WTC11 (cell line): ENCODE results near the gene ZSCAN29. TPM values are rescaled to one million over a fixed set of nuclear protein-coding genes. Genes with fewer than 3 reads are reported as not detected.

Experiments used
- ATAC-seq: fragments of 200-7000 bp; cut with Tn5 transposase; 2 replicates; pipeline ENCODE4 v1.10.0; 2021; ENCODE audit warnings: mild to moderate bottlenecking, moderate library complexity
- CTCF ChIA-PET: fragments of 300-600 bp; sonication (Branson Sonifier 250); formaldehyde crosslinking; loops from one replicate; lab custom pipeline; 2021; ENCODE audit warnings: antibody characterized with exemption; lab: Charles Lee
- POLR2A ChIA-PET: fragments of 350-600 bp; sonication (Branson Sonifier 250); formaldehyde crosslinking; loops from one replicate; lab custom pipeline; 2021; ENCODE audit warnings: antibody characterized with exemption; lab: Charles Lee
- DNase-seq: peaks from one replicate; pipeline ENCODE4 v3.0.0; 2021; ENCODE audit warnings: low spot score
- H3K27ac Mint-ChIP-seq: 2 replicates; pipeline ENCODE4 v1.8.0; 2021; ENCODE audit warnings: mixed read lengths
- H3K27me3 Mint-ChIP-seq: 2 replicates; pipeline ENCODE4 v1.8.0; 2021; ENCODE audit warnings: low read depth, mild to moderate bottlenecking, moderate library complexity, mixed read lengths
- H3K36me3 Mint-ChIP-seq: 2 replicates; pipeline ENCODE4 v1.8.0; 2021; ENCODE audit warnings: mixed read lengths
- H3K4me1 Mint-ChIP-seq: 2 replicates; pipeline ENCODE4 v1.8.0; 2022; ENCODE audit warnings: mixed read lengths
- H3K4me3 Mint-ChIP-seq: 2 replicates; pipeline ENCODE4 v1.8.0; 2021; ENCODE audit warnings: mild to moderate bottlenecking, moderate library complexity, mixed read lengths
- H3K9me3 Mint-ChIP-seq: 2 replicates; pipeline ENCODE4 v1.8.0; 2021; ENCODE audit warnings: mixed read lengths
- AR ChIP-seq: fragments of 250-450 bp; sonication (Bioruptor Pico); IDR thresholded peaks from 2 replicates; pipeline ENCODE4 v1.9.0; 2021; ENCODE audit warnings: mild to moderate bottlenecking
- ATF1 ChIP-seq: sonication (generic); formaldehyde crosslinking; IDR thresholded peaks from 2 replicates; pipeline ENCODE4 v1.8.1; 2023; ENCODE audit warnings: mild to moderate bottlenecking, moderate library complexity, missing genetic modification reagents
- CBFB ChIP-seq: sonication (generic); formaldehyde crosslinking; IDR thresholded peaks from 2 replicates; pipeline ENCODE4 v1.8.1; 2022; ENCODE audit warnings: mild to moderate bottlenecking, low read depth, missing genetic modification reagents
- ETV6 ChIP-seq: sonication (generic); formaldehyde crosslinking; IDR thresholded peaks from 2 replicates; pipeline ENCODE4 v1.8.1; 2022; ENCODE audit warnings: mild to moderate bottlenecking, missing genetic modification reagents
- FOXJ3 ChIP-seq: sonication (generic); formaldehyde crosslinking; IDR thresholded peaks from 2 replicates; pipeline ENCODE4 v1.9.0; 2021; ENCODE audit warnings: missing genetic modification reagents, mild to moderate bottlenecking, borderline replicate concordance
- FOXP1 ChIP-seq: sonication (generic); formaldehyde crosslinking; IDR thresholded peaks from 2 replicates; pipeline ENCODE4 v1.8.0; 2022; ENCODE audit warnings: missing genetic modification reagents, mild to moderate bottlenecking, moderate library complexity, borderline replicate concordance
- GRHL2 ChIP-seq: fragments of 250-450 bp; sonication (Bioruptor Pico); IDR thresholded peaks from 2 replicates; pipeline ENCODE4 v1.8.0; 2022; ENCODE audit warnings: mild to moderate bottlenecking, moderate library complexity; ENCODE audit not compliant: insufficient replicate concordance, severe bottlenecking
- KAT7 ChIP-seq: sonication (generic); formaldehyde crosslinking; IDR thresholded peaks from 2 replicates; pipeline ENCODE4 v1.8.1; 2023; ENCODE audit warnings: missing genetic modification reagents, mild to moderate bottlenecking, borderline replicate concordance
- NFE2L1 ChIP-seq: sonication (generic); formaldehyde crosslinking; IDR thresholded peaks from 2 replicates; pipeline ENCODE4 v1.8.1; 2023; ENCODE audit warnings: missing genetic modification reagents
- RELA ChIP-seq: sonication (generic); formaldehyde crosslinking; IDR thresholded peaks from 2 replicates; pipeline ENCODE4 v1.8.1; 2022; ENCODE audit warnings: missing genetic modification reagents, mild to moderate bottlenecking, borderline replicate concordance
- RORB ChIP-seq: fragments of 250-450 bp; sonication (Bioruptor Pico); IDR thresholded peaks from 2 replicates; pipeline ENCODE4 v1.9.0; 2021; ENCODE audit warnings: mild to moderate bottlenecking
- SMAD3 ChIP-seq: sonication (generic); formaldehyde crosslinking; IDR thresholded peaks from 2 replicates; pipeline ENCODE4 v1.8.0; 2022; ENCODE audit warnings: missing genetic modification reagents, mild to moderate bottlenecking, borderline replicate concordance
- SMAD4 ChIP-seq: sonication (generic); formaldehyde crosslinking; IDR thresholded peaks from 2 replicates; pipeline ENCODE4 v1.8.0; 2022; ENCODE audit warnings: mild to moderate bottlenecking, missing genetic modification reagents
- STAT6 ChIP-seq: sonication (generic); formaldehyde crosslinking; conservative IDR thresholded peaks from 2 replicates; pipeline ENCODE4 v1.8.1; 2023; ENCODE audit warnings: mild to moderate bottlenecking, low read depth, missing genetic modification reagents, moderate library complexity
- ZNF423 ChIP-seq: fragments of 250-450 bp; sonication (Bioruptor Pico); IDR thresholded peaks from 2 replicates; pipeline ENCODE4 v2.1.2; 2022; ENCODE audit warnings: mild to moderate bottlenecking, moderate library complexity
- ZNF532 ChIP-seq: fragments of 250-450 bp; sonication (Bioruptor Pico); IDR thresholded peaks from 2 replicates; pipeline ENCODE4 v1.9.0; 2021; ENCODE audit warnings: mild to moderate bottlenecking, borderline replicate concordance
- ZNF671 ChIP-seq: fragments of 250-450 bp; sonication (Bioruptor Pico); IDR thresholded peaks from 2 replicates; pipeline ENCODE4 v1.8.0; 2021; ENCODE audit warnings: mild to moderate bottlenecking
- total RNA-seq: library from RNA; stranded (reverse); gene quantifications from 3 replicates; pipeline ENCODE4 v1.2.3, GENCODE V29; 2021
- TF ChIP-seq, protein P1 (sequence below): sonication (generic); formaldehyde crosslinking; IDR thresholded peaks from 2 replicates; pipeline ENCODE4 v1.8.0; 2022; ENCODE audit warnings: mild to moderate bottlenecking, missing genetic modification reagents
- TF ChIP-seq, protein P2 (sequence below): sonication (generic); formaldehyde crosslinking; IDR thresholded peaks from 2 replicates; pipeline ENCODE4 v1.8.0; 2022; ENCODE audit warnings: mild to moderate bottlenecking, missing genetic modification reagents

The ZSCAN29 gene
- total RNA-seq, 1 experiment from 2014 or later = 39.7 TPM

DNA sequence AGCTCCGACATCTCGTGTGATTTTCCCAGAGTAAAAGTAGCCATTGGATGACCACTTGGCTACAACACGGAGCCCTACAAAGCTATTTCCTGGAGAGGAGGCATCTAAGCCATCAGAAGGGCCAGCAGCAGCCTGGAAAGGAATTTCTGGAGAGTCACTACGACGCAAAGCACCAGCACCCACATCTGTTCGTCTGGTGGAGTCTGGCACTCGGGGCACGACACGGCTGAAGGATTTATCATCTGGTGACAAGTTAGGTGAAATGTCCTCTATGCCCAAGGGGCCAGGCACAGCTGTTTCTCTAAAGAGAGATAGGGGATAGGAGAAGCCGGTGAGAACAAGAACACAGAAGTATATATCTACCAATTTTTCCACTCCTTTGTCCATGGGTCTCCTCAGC is 49.6 kb upstream of the ZSCAN29 start:
- Mint-ChIP-seq H3K27me3 (no peaks in the 10 kb centered on the region; the same call in 1 of the 2 replicates), H3K36me3 (peaks cover 65% of the 10 kb centered on the region), H3K27ac (no peak overlapping the region), H3K9me3 (no peaks in the 10 kb centered on the region), H3K4me1 (no peaks in the 10 kb centered on the region), H3K4me3 (no peak overlapping the region)
- DNase-seq (no peak), ATAC-seq (no peak)
- ChIA-PET CTCF (no interaction called here), POLR2A (no interaction called here)
- TF ChIP-seq RELA (CRISPR knock-in tag) (no peak), ETV6 (CRISPR knock-in tag) (no peak), RORB (CRISPR knock-in tag) (no peak), AR (CRISPR knock-in tag) (no peak), ZNF532 (no peak), CBFB (CRISPR knock-in tag) (no peak), FOXP1 (CRISPR knock-in tag) (no peak), ZNF423 (CRISPR knock-in tag) (no peak), NFE2L1 (CRISPR knock-in tag) (no peak), STAT6 (no peak), ATF1 (no peak), KAT7 (CRISPR knock-in tag) (no peak), SMAD3 (CRISPR knock-in tag) (no peak), ZNF671 (CRISPR knock-in tag) (no peak), SMAD4 (CRISPR knock-in tag) (no peak), FOXJ3 (CRISPR knock-in tag) (no peak), GRHL2 (CRISPR knock-in tag) (no peak)
- TF ChIP-seq, protein P1, sequence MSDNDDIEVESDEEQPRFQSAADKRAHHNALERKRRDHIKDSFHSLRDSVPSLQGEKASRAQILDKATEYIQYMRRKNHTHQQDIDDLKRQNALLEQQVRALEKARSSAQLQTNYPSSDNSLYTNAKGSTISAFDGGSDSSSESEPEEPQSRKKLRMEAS (CRISPR knock-in tag) = no peak
- TF ChIP-seq, protein P2, sequence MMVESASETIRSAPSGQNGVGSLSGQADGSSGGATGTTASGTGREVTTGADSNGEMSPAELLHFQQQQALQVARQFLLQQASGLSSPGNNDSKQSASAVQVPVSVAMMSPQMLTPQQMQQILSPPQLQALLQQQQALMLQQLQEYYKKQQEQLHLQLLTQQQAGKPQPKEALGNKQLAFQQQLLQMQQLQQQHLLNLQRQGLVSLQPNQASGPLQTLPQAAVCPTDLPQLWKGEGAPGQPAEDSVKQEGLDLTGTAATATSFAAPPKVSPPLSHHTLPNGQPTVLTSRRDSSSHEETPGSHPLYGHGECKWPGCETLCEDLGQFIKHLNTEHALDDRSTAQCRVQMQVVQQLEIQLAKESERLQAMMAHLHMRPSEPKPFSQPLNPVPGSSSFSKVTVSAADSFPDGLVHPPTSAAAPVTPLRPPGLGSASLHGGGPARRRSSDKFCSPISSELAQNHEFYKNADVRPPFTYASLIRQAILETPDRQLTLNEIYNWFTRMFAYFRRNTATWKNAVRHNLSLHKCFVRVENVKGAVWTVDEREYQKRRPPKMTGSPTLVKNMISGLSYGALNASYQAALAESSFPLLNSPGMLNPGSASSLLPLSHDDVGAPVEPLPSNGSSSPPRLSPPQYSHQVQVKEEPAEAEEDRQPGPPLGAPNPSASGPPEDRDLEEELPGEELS (CRISPR knock-in tag) = no peak
